Liver (tissue), 9 donors: ENCODE results near the gene STAT6. TPM values are rescaled to one million over a fixed set of nuclear protein-coding genes. Genes with fewer than 3 reads are reported as not detected.

Source experiments
- DNase-seq: peaks from one replicate; pipeline ENCODE4 v3.0.0-alpha.2; 2017; ENCODE audit warnings: low spot score
- H3K27ac ChIP-seq, 2 donors: one replicate each; pipeline ENCODE4 v1.7.0; 2013; ENCODE audit warnings: inconsistent platforms in 2 of 2, low read length in 2 of 2, control low read depth in 1 of 2, low read depth in 1 of 2, mild to moderate bottlenecking in 1 of 2
- H3K27me3 ChIP-seq, 4 donors: one replicate each; pipeline versions ENCODE4 v1.6.1 to v1.7.0; 2013; ENCODE audit warnings: low read length in 3 of 4, inconsistent platforms in 1 of 4, mild to moderate bottlenecking in 1 of 4, moderate library complexity in 1 of 4; ENCODE audit not compliant: control insufficient read depth in 4 of 4, insufficient read depth in 4 of 4
- H3K36me3 ChIP-seq, 4 donors: one replicate each; pipeline versions ENCODE4 v1.6.1 to v1.7.0; 2013; ENCODE audit warnings: low read length in 3 of 4, mild to moderate bottlenecking in 3 of 4, low read depth in 1 of 4, moderate library complexity in 1 of 4; ENCODE audit not compliant: control insufficient read depth in 4 of 4, insufficient read depth in 3 of 4
- H3K4me1 ChIP-seq, 4 donors: one replicate each; pipeline versions ENCODE4 v1.6.1 to v1.7.0; 2013; ENCODE audit warnings: low read length in 3 of 4, mild to moderate bottlenecking in 3 of 4, moderate library complexity in 1 of 4; ENCODE audit not compliant: control insufficient read depth in 4 of 4, insufficient read depth in 4 of 4
- H3K4me3 ChIP-seq, 3 donors: one replicate each; pipeline versions ENCODE4 v1.6.1 to v1.7.0; 2013; ENCODE audit warnings: low read length in 3 of 3, control low read depth in 1 of 3, low read depth in 1 of 3, mild to moderate bottlenecking in 1 of 3
- H3K9ac ChIP-seq, 2 donors: one replicate each; pipeline ENCODE4 v1.7.0; 2013; ENCODE audit warnings: low read length in 2 of 2, mild to moderate bottlenecking in 2 of 2, moderate library complexity in 2 of 2, control low read depth in 1 of 2, low read depth in 1 of 2
- H3K9me3 ChIP-seq, 4 donors: one replicate each; pipeline versions ENCODE4 v1.6.1 to v1.7.0; 2013; ENCODE audit warnings: low read length in 3 of 4; ENCODE audit not compliant: control insufficient read depth in 4 of 4
- CTCF ChIP-seq: fragments of 150-350 bp; IDR thresholded peaks from 2 replicates; pipeline ENCODE4 v1.5.1; 2017; ENCODE audit warnings: improper control_type of control experiment, low read depth, low read length; ENCODE audit not compliant: missing input control
- GABPA ChIP-seq, 2 donors: IDR thresholded peaks in 1 of 2; conservative IDR thresholded peaks in 1 of 2; 2 replicates each; pipeline ENCODE4 v1.6.1; 2016; ENCODE audit warnings: antibody characterized with exemption in 2 of 2, mild to moderate bottlenecking in 1 of 2, moderate library complexity in 1 of 2
- HNF4A ChIP-seq, 2 donors: conservative IDR thresholded peaks; 2 replicates each; pipeline ENCODE4 v1.6.1; 2016; ENCODE audit warnings: antibody characterized with exemption in 2 of 2, mild to moderate bottlenecking in 2 of 2
- HNF4G ChIP-seq: IDR thresholded peaks from 2 replicates; pipeline ENCODE4 v1.6.1; 2016; ENCODE audit warnings: antibody characterized with exemption
- JUND ChIP-seq, 2 donors: IDR thresholded peaks; 2 replicates each; pipeline ENCODE4 v1.6.1; 2016; ENCODE audit warnings: antibody characterized with exemption in 2 of 2
- NR2F2 ChIP-seq: IDR thresholded peaks from 2 replicates; pipeline ENCODE4 v1.6.1; 2016; ENCODE audit warnings: antibody characterized with exemption
- RXRA ChIP-seq, 2 donors: IDR thresholded peaks; 2 replicates each; pipeline ENCODE4 v1.6.1; 2017 to 2018; ENCODE audit warnings: antibody characterized with exemption in 2 of 2, mild to moderate bottlenecking in 1 of 2
- SP1 ChIP-seq: IDR thresholded peaks from 2 replicates; pipeline ENCODE4 v1.6.1; 2018; ENCODE audit warnings: antibody characterized with exemption, mild to moderate bottlenecking
- TAF1 ChIP-seq: conservative IDR thresholded peaks from 2 replicates; pipeline ENCODE4 v1.6.1; 2016; ENCODE audit warnings: antibody characterized with exemption, mild to moderate bottlenecking
- YY1 ChIP-seq: IDR thresholded peaks from 2 replicates; pipeline ENCODE4 v1.6.1; 2016; ENCODE audit warnings: antibody characterized with exemption, mild to moderate bottlenecking
- ZBTB33 ChIP-seq: IDR thresholded peaks from 2 replicates; pipeline ENCODE4 v1.6.1; 2016; ENCODE audit warnings: antibody characterized with exemption
- whole genome bisulfite sequencing: extraction: QIAGEN DNeasy Blood & Tissue Kit; methylation state at CpG from one replicate; pipeline ENCODE4 v1.1.7; 2013; 5-methylcytosine and 5-hydroxymethylcytosine counted together
- polyA plus RNA-seq, 2 donors: library from polyadenylated mRNA; stranded (reverse) in 1 of 2; unstranded in 1 of 2; fragments of 200-250 nt in 1 of 2; fragments of >200 nt in 1 of 2; fragmentation: Nextera tagmentation in 1 of 2; extraction: Ambion mirVana in 1 of 2; gene quantifications; one replicate each; pipeline versions ENCODE4 v1.2.1 to v1.2.3, GENCODE V29; 2013 to 2015
- total RNA-seq, 2 donors: library from RNA; depleted of rRNA; stranded (reverse); fragments of >200 nt; gene quantifications; one replicate each; pipeline ENCODE4 v1.2.3, GENCODE V29; 2014
- TF ChIP-seq, protein P1 (sequence below): IDR thresholded peaks from 2 replicates; pipeline ENCODE4 v1.6.1; 2016; ENCODE audit warnings: antibody characterized with exemption, mild to moderate bottlenecking
- donor health status: healthy.
- donor health status: healthy.
- donor health status: healthy.
- donor health status: healthy.
- donor health status: healthy.

Gene STAT6
- total and polyA plus RNA-seq, 4 donors: 27.4 to 57.4 (median 43.6) TPM

DNA sequence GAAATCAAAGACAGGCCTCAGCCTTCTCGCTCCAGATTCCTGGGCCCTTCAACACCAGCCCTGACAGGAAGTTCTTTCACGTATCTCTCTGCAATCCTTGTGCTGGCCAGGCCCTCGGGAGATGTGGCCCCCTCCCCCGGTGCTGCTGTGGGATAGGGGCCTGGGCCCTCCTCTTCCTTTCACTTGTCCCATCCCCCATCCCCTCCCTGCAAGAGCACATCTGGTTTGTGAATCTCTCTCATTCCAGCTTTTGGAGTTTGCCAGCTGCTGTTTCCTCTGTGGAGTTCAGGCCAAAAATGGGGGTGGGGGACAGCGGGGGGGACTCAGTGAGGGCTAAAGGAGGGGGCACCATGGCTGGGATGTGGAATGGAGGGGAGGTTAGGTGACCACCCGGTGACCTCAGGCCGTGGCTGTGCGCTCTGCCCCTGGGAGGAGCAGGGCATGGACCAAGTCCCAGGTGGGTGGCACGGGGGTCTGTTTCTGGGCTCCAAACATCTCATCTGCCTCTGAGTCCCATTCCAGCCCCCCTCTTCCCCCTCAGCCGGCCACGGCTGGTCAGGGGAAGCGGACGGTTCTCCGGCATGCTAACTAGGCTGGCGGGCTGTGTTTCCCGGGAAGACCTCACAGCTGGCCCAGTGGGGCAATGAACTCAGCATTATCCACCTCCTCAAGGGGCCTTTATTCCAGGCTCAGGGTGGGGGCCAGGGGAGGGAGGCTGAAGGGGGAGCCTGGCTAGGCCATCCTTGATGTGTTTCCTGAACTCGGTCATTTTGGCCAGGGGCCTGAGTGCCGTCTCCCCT lies 24.6 kb upstream of the STAT6 start:
- no peak for DNase-seq
- no peak overlapping the region for H3K9ac ChIP-seq
- no peak overlapping the region for H3K4me3 ChIP-seq
- peak; percentile 18 for TF ChIP-seq SP1
- peak; percentile 41 to 52 for TF ChIP-seq RXRA (IDR thresholded peaks at IDR 0.05)
- TF ChIP-seq, protein P1, sequence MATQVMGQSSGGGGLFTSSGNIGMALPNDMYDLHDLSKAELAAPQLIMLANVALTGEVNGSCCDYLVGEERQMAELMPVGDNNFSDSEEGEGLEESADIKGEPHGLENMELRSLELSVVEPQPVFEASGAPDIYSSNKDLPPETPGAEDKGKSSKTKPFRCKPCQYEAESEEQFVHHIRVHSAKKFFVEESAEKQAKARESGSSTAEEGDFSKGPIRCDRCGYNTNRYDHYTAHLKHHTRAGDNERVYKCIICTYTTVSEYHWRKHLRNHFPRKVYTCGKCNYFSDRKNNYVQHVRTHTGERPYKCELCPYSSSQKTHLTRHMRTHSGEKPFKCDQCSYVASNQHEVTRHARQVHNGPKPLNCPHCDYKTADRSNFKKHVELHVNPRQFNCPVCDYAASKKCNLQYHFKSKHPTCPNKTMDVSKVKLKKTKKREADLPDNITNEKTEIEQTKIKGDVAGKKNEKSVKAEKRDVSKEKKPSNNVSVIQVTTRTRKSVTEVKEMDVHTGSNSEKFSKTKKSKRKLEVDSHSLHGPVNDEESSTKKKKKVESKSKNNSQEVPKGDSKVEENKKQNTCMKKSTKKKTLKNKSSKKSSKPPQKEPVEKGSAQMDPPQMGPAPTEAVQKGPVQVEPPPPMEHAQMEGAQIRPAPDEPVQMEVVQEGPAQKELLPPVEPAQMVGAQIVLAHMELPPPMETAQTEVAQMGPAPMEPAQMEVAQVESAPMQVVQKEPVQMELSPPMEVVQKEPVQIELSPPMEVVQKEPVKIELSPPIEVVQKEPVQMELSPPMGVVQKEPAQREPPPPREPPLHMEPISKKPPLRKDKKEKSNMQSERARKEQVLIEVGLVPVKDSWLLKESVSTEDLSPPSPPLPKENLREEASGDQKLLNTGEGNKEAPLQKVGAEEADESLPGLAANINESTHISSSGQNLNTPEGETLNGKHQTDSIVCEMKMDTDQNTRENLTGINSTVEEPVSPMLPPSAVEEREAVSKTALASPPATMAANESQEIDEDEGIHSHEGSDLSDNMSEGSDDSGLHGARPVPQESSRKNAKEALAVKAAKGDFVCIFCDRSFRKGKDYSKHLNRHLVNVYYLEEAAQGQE: no peak
- no peak for TF ChIP-seq JUND (IDR thresholded peaks at IDR 0.05)
- WGBS: 50% methylated on average over 18 of the region's 18 CpGs
- H3K36me3 ChIP-seq: peaks cover 0 to 2% (median 1%) of the 10 kb centered on the region in 4 donors
- H3K9me3 ChIP-seq: no peaks in the 10 kb centered on the region
- H3K27me3 ChIP-seq: no peaks in the 10 kb centered on the region
- peak overlapping the region; percentile 83 to 84 for H3K27ac ChIP-seq
- H3K4me1 ChIP-seq: peaks cover 46 to 96% (median 81%) of the 10 kb centered on the region in 4 donors

DNA sequence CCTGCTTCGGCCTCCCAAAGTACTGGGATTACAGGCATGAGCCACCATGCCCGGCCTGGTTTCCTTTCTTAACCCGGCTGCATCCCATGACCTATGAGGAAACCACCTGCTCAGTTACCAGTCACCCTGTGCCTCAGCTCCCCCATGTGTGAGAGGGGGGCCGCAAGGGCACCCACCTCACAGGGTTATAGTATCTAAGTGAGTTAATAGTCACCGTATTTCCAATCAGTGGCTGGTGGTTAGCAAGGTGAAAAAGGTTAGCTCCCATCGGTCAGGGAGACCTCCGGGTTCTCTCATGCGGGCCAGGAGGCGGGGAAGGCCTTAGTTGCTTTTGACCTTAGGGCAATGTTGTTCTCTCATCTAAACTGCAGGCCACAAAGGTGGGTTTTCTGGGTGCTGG lies 23.8 kb upstream of the STAT6 start:
- peak overlapping the region; percentile 83 to 84 for H3K27ac ChIP-seq
- TF ChIP-seq HNF4G: no peak
- no peak for TF ChIP-seq CTCF
- no peak for TF ChIP-seq TAF1
- TF ChIP-seq GABPA (IDR thresholded peaks at IDR 0.05 in 1 of 2, conservative IDR thresholded peaks at IDR 0.05 in 1 of 2): no peak
- TF ChIP-seq YY1: no peak
- no peaks in the 10 kb centered on the region for H3K27me3 ChIP-seq
- H3K4me1 ChIP-seq: peaks cover 45 to 93% (median 84%) of the 10 kb centered on the region in 4 donors
- WGBS: 61% methylated on average over 9 of the region's 9 CpGs
- H3K4me3 ChIP-seq: no peak overlapping the region
- H3K36me3 ChIP-seq: peaks cover 0 to 2% (median under 1%) of the 10 kb centered on the region in 4 donors
- no peaks in the 10 kb centered on the region for H3K9me3 ChIP-seq
- H3K9ac ChIP-seq: peak overlapping the region in 1 of 2 donors; percentile 26
- no peak for DNase-seq

- Histone ChIP-seq H3K9me3 (no peaks in the 10 kb centered on the region), H3K4me3 (no peak overlapping the region), H3K4me1 (peaks cover 35 to 83% (median 75%) of the 10 kb centered on the region in 4 donors), H3K27me3 (no peaks in the 10 kb centered on the region), H3K36me3 (peaks cover 0 to 2% (median 0%) of the 10 kb centered on the region in 4 donors), H3K27ac (peak overlapping the region; percentile 66 to 84), H3K9ac (no peak overlapping the region)
- 46% methylated on average over 6 of the region's 6 CpGs for WGBS
- DNase-seq: no peak
- TF ChIP-seq ZBTB33: no peak
- TF ChIP-seq RXRA (IDR thresholded peaks at IDR 0.05): no peak
- TF ChIP-seq HNF4A (conservative IDR thresholded peaks at IDR 0.05): peak in 1 of 2 donors; percentile 23
- TF ChIP-seq NR2F2: peak; percentile 37
- TF ChIP-seq YY1: no peak
Observed at GRCh38 chr12:57133916-57134315, 22.8 kb upstream of the STAT6 start.
